HG02870 (cell line): Measurements from ENCODE around the gene RBP5.
"Not testable (repeated sequence)": the region's sequence is repeated elsewhere in the genome, so short reads cannot be mapped to it uniquely, and the experiment has no call there.

ENCODE experiments used
- ATAC-seq: cut with Tn5 transposase; IDR thresholded peaks from one replicate; pipeline ENCODE4 v1.9.1; 2021; ENCODE audit warnings: mild to moderate bottlenecking, moderate library complexity; ENCODE audit not compliant: unreplicated experiment

RBP5 gene

GRCh38 chr12:7123806-7124522 lies 4.7 kb downstream of the RBP5 start:
- ATAC-seq = no peak

GRCh38 chr12:7122811-7123769 lies 5.6 kb downstream of the RBP5 start:
- no peak for ATAC-seq

- no peak for ATAC-seq
Measured at GRCh38 chr12:7121324-7121723, 7.4 kb downstream of the RBP5 start.

- no peak for ATAC-seq
Measured at GRCh38 chr12:7120166-7120565, 8.5 kb downstream of the RBP5 start.

- ATAC-seq = no peak
Measured at GRCh38 chr12:7118881-7119280, 9.8 kb downstream of the RBP5 start.

GRCh38 chr12:7117670-7118069 lies 11.0 kb downstream of the RBP5 start:
- ATAC-seq = no peak

GRCh38 chr12:7116916-7117315 lies 11.8 kb downstream of the RBP5 start:
- ATAC-seq = no peak

GRCh38 chr12:7116196-7116595 lies 12.5 kb downstream of the RBP5 start:
- ATAC-seq = no peak

GRCh38 chr12:7114851-7115250 lies 13.8 kb downstream of the RBP5 start:
- no peak for ATAC-seq

- ATAC-seq = no peak
Measured at GRCh38 chr12:7114008-7114407, 14.7 kb downstream of the RBP5 start.

GRCh38 chr12:7113389-7113871 lies 15.3 kb downstream of the RBP5 start:
- no peak for ATAC-seq

GRCh38 chr12:7112041-7112440 lies 16.6 kb downstream of the RBP5 start:
- no peak for ATAC-seq

- ATAC-seq = no peak
Measured at GRCh38 chr12:7110661-7111060, 18.0 kb downstream of the RBP5 start.

- ATAC-seq = no peak
Measured at GRCh38 chr12:7109572-7109920, 19.1 kb downstream of the RBP5 start.

- ATAC-seq = no peak
Measured at GRCh38 chr12:7108796-7109571, 19.7 kb downstream of the RBP5 start, which contains the start of gene C1RL. TSS of gene C1RL (minus strand) at chr12:7109214. CDS start at chr12:7109180, 34 bp downstream.

GRCh38 chr12:7108003-7108795 lies 20.5 kb downstream of the RBP5 start:
- peak; percentile 87 for ATAC-seq

GRCh38 chr12:7107636-7108002 lies 21.1 kb downstream of the RBP5 start:
- no peak for ATAC-seq

- ATAC-seq = not testable (repeated sequence)
Measured at GRCh38 chr12:7107181-7107580, 21.5 kb downstream of the RBP5 start.

GRCh38 chr12:7106082-7106481 lies 22.6 kb downstream of the RBP5 start:
- no peak for ATAC-seq

- ATAC-seq = no peak
Measured at GRCh38 chr12:7103837-7104584, 24.7 kb downstream of the RBP5 start.
